CD4-positive, alpha-beta T cell (primary cell): ENCODE data around the gene PKP4. TPM values are rescaled to one million over a fixed set of nuclear protein-coding genes. Genes with fewer than 3 reads are reported as not detected.

ENCODE experiments used
- ATAC-seq: fragments of 200-7000 bp; cut with Tn5 transposase; one replicate; pipeline ENCODE4 v1.10.0; 2022; ENCODE audit warnings: mild to moderate bottlenecking; ENCODE audit not compliant: poor library complexity
- CTCF ChIA-PET: fragments of 350-600 bp; sonication (Branson Sonifier 250); formaldehyde crosslinking; loops from one replicate; lab custom pipeline; 2021; ENCODE audit warnings: antibody characterized with exemption, inconsistent platforms; lab: Charles Lee
- POLR2A ChIA-PET: fragments of 350-600 bp; sonication (Branson Sonifier 250); formaldehyde crosslinking; loops from one replicate; lab custom pipeline; 2021; ENCODE audit warnings: antibody characterized with exemption, inconsistent platforms; lab: Charles Lee
- DNase-seq, 14 experiments: peaks; one replicate each; pipeline ENCODE4 v3.0.0-alpha.2; 2013 to 2020; ENCODE audit warnings: mixed read lengths in 2 of 14
- H3K27ac ChIP-seq, 2 donors: one replicate each; pipeline versions ENCODE4 v1.5.1 to v1.7.0; 2013; ENCODE audit warnings: low read length in 2 of 2, low read depth in 1 of 2, mild to moderate bottlenecking in 1 of 2
- H3K27me3 ChIP-seq, 2 experiments: 1 replicate in 1 of 2; 2 replicates in 1 of 2; pipeline versions ENCODE4 v1.6.1 to v1.7.0; 2013; ENCODE audit warnings: low read length in 2 of 2, control low read depth in 1 of 2, mild to moderate bottlenecking in 1 of 2, moderate library complexity in 1 of 2; ENCODE audit not compliant: insufficient read depth in 2 of 2, control insufficient read depth in 1 of 2
- H3K36me3 ChIP-seq: one replicate; pipeline ENCODE4 v1.6.1; 2013; ENCODE audit warnings: low read length, control low read depth; ENCODE audit not compliant: insufficient read depth
- H3K4me1 ChIP-seq: one replicate; pipeline ENCODE4 v1.6.1; 2013; ENCODE audit warnings: low read length, control low read depth; ENCODE audit not compliant: insufficient read depth
- H3K4me3 ChIP-seq: one replicate; pipeline ENCODE4 v1.5.1; 2013; ENCODE audit warnings: mild to moderate bottlenecking, low read length, moderate library complexity
- H3K9me3 ChIP-seq, 2 experiments: 1 replicate in 1 of 2; 2 replicates in 1 of 2; pipeline versions ENCODE4 v1.6.1 to v1.7.0; 2013; ENCODE audit warnings: low read length in 2 of 2, mild to moderate bottlenecking in 2 of 2, control low read depth in 1 of 2, moderate library complexity in 1 of 2; ENCODE audit not compliant: control insufficient read depth in 1 of 2, insufficient read depth in 1 of 2
- H3K27ac Mint-ChIP-seq: one replicate; pipeline ENCODE4 v1.8.0; 2020; ENCODE audit warnings: mixed read lengths
- H3K27me3 Mint-ChIP-seq: one replicate; pipeline ENCODE4 v1.8.0; 2021; ENCODE audit warnings: mixed read lengths
- H3K36me3 Mint-ChIP-seq: one replicate; pipeline ENCODE4 v1.8.0; 2021; ENCODE audit warnings: low read depth, mixed read lengths
- H3K4me1 Mint-ChIP-seq: one replicate; pipeline ENCODE4 v1.8.0; 2021; ENCODE audit warnings: low read depth, mixed read lengths
- H3K4me3 Mint-ChIP-seq: one replicate; pipeline ENCODE4 v1.8.0; 2020; ENCODE audit warnings: mild to moderate bottlenecking, mixed read lengths
- H3K9me3 Mint-ChIP-seq: one replicate; pipeline ENCODE4 v1.8.0; 2020; ENCODE audit warnings: mixed read lengths
- intact Hi-C, 2 experiments: fragments of 100-400 bp; cut with DNase I in 1 of 2; cut with micrococcal nuclease in 1 of 2; formaldehyde crosslinking; loops; one replicate each; pipeline versions ENCODE4 v1.15.1 to v1.9.0; 2023 to 2025; cut with DNase I, micrococcal nuclease
- total RNA-seq, 174 experiments: library from RNA in 2 of 174; stranded (reverse) in 2 of 174; gene quantifications; one replicate each; pipeline ENCODE4 v1.2.3 and lab custom pipeline; 2021 to 2026
- TF ChIP-seq, protein P1 (sequence below): fragments of 200-600 bp; IDR thresholded peaks from one replicate; pipeline ENCODE4 v1.8.0; 2022; ENCODE audit warnings: antibody characterized with exemption, mild to moderate bottlenecking

The PKP4 gene
- total RNA-seq, 2 experiments from 2014 or later: 10.8 to 14.6 TPM

DNA sequence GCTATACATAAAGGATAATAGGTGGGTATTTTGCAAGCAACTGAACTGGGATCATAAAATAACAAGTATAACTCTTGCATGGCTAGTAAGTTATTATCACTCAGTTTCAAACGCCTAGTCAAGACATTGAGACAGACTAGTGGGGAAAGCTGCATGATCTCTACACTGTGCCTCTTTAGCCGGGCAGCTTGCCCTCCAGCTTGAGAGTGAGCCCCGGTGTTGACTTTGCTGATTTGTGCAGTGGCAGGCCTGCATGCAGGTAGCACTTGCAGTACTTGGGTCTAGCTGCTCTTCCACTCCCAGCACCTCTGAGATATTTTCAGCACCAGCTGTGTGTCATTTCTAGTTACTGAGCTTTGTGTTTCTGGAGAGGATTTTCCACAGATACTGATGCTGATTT is 219.5 kb downstream of the PKP4 start:
- TF ChIP-seq, protein P1, sequence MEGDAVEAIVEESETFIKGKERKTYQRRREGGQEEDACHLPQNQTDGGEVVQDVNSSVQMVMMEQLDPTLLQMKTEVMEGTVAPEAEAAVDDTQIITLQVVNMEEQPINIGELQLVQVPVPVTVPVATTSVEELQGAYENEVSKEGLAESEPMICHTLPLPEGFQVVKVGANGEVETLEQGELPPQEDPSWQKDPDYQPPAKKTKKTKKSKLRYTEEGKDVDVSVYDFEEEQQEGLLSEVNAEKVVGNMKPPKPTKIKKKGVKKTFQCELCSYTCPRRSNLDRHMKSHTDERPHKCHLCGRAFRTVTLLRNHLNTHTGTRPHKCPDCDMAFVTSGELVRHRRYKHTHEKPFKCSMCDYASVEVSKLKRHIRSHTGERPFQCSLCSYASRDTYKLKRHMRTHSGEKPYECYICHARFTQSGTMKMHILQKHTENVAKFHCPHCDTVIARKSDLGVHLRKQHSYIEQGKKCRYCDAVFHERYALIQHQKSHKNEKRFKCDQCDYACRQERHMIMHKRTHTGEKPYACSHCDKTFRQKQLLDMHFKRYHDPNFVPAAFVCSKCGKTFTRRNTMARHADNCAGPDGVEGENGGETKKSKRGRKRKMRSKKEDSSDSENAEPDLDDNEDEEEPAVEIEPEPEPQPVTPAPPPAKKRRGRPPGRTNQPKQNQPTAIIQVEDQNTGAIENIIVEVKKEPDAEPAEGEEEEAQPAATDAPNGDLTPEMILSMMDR: no peak
- no peak for DNase-seq
- no peaks in the 10 kb centered on the region for H3K9me3 ChIP-seq
- no peaks in the 10 kb centered on the region for H3K27me3 ChIP-seq
- H3K36me3 ChIP-seq: peaks cover 17% of the 10 kb centered on the region
- ChIA-PET POLR2A (no interaction called here), CTCF (no interaction called here)
- no peaks in the 10 kb centered on the region for H3K4me1 ChIP-seq
- H3K27ac Mint-ChIP-seq: no peak overlapping the region
- intact Hi-C loops: no loop called here
- H3K9me3 Mint-ChIP-seq: no peaks in the 10 kb centered on the region
- H3K27me3 Mint-ChIP-seq: no peaks in the 10 kb centered on the region
- H3K4me3 ChIP-seq: no peak overlapping the region
- no peak overlapping the region for H3K4me3 Mint-ChIP-seq
- H3K27ac ChIP-seq: no peak overlapping the region
- peaks cover 60% of the 10 kb centered on the region for H3K36me3 Mint-ChIP-seq
- H3K4me1 Mint-ChIP-seq: no peaks in the 10 kb centered on the region
- no peak for ATAC-seq

DNA sequence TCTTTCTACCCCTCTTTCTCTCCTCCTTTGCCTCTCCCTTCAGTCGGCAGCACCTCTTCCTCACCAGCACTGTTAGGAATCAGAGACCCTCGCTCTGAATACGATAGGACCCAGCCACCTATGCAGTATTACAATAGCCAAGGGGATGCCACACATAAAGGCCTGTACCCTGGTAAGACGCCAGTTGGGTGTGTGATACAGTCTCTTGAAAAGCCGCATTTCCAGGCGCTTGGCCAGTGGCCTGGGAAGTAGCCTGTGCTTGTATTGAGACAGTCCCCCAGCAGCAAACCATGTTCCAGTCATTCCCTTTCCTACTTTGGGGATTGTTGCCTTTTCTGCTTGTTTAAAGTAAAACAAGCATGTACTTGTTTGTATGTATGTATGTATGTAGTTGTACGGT is 219.9 kb downstream of the PKP4 start:
- intact Hi-C loops: no loop called here
- Histone ChIP-seq H3K4me1 (no peaks in the 10 kb centered on the region), H3K9me3 (no peaks in the 10 kb centered on the region), H3K36me3 (peaks cover 17% of the 10 kb centered on the region), H3K27ac (no peak overlapping the region), H3K27me3 (no peaks in the 10 kb centered on the region), H3K4me3 (no peak overlapping the region)
- Mint-ChIP-seq H3K4me3 (no peak overlapping the region), H3K4me1 (no peaks in the 10 kb centered on the region), H3K27ac (no peak overlapping the region), H3K9me3 (no peaks in the 10 kb centered on the region), H3K27me3 (no peaks in the 10 kb centered on the region), H3K36me3 (peaks cover 61% of the 10 kb centered on the region)
- DNase-seq (no peak), ATAC-seq (no peak)
- ChIA-PET CTCF (no interaction called here), POLR2A (no interaction called here)
- TF ChIP-seq, protein P1: no peak

DNA sequence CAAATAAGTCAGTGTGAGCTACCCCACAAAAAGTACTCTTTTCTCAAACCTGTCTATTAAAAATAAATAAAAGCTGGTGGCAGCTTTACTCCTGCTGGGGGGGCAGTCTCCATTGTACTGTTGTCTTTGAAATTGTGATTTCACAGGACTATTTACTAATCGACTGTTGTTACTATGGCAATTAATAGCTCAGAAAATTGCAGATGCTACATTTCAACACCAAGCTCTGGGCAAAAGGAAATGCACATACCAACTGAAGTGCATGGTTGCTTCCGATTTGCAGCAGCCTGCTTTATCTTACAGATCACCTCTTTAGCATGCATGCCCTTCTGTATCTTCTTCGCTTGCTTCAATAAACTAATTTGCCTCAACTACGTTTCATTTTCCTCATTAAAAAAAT is 220.8 kb downstream of the PKP4 start:
- TF ChIP-seq, protein P1: no peak
- Mint-ChIP-seq H3K9me3 (no peaks in the 10 kb centered on the region), H3K36me3 (peaks cover 61% of the 10 kb centered on the region), H3K27ac (no peak overlapping the region), H3K27me3 (no peaks in the 10 kb centered on the region), H3K4me1 (no peaks in the 10 kb centered on the region), H3K4me3 (no peak overlapping the region)
- H3K9me3 ChIP-seq: no peaks in the 10 kb centered on the region
- DNase-seq: no peak
- peaks cover 17% of the 10 kb centered on the region for H3K36me3 ChIP-seq
- H3K4me3 ChIP-seq: no peak overlapping the region
- POLR2A ChIA-PET: no interaction called here
- no peaks in the 10 kb centered on the region for H3K4me1 ChIP-seq
- ATAC-seq: no peak
- H3K27ac ChIP-seq: no peak overlapping the region
- H3K27me3 ChIP-seq: no peaks in the 10 kb centered on the region
- CTCF ChIA-PET: no interaction called here
- intact Hi-C loops: no loop called here
